ENCODE data around the gene P4HA2. TPM values are rescaled to one million over a fixed set of nuclear protein-coding genes. Genes with fewer than 3 reads are reported as not detected.
"Not testable (repeated sequence)": the region's sequence is repeated elsewhere in the genome, so short reads cannot be mapped to it uniquely, and the experiment has no call there.

The P4HA2 gene
- total and polyA plus RNA-seq, 2 of the 8 experiments (the other 6 are each of a cell fraction or from before 2014, with no cell fraction given), result 7.4 to 9.3 TPM

DNA sequence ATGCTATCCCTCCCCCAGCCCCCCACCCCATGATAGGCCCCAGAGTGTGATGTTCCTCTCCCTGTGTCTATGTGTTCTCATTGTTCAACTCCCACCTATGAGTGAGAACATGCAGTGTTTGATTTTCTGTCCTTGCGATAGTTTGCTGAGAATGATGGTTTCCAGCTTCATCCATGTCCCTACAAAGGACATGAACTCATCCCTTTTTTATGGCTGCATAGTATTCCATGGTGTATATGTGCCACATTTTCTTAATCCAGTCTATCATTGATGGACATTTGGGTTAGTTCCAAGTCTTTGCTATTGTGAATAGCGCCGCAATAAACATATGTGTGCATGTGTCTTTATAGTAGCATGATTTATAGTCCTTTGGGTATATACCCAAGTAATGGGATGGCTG is 82.3 kb downstream of the P4HA2 start:
- 92% methylated on average over 3 of the region's 3 CpGs; no CpG with 5 or more reads in 1 of the 2 experiments for WGBS, 2 experiments (ENCODE audit: extremely low coverage in 1 of 2, insufficient coverage in 1 of 2, insufficient read length in 1 of 2, insufficient replicate concordance in 2 of 2, low coverage in 1 of 2, low lambda C conversion rate in 2 of 2, missing lambda C conversion rate in 1 of 2)
- H3K4me1 ChIP-seq (replicated peaks in 1 of 4; ENCODE audit: control insufficient read depth in 3 of 4, insufficient read depth in 4 of 4, low read length in 3 of 4); H3K36me3 ChIP-seq (ENCODE audit: control insufficient read depth in 2 of 4, insufficient read depth in 4 of 4, low read length in 3 of 4); DNase-seq (ENCODE audit: low read depth in 1 of 2, low spot score in 2 of 2); H3K23ac ChIP-seq (ENCODE audit: insufficient read length); H3K27me3 ChIP-seq (replicated peaks in 1 of 4; ENCODE audit: control insufficient read depth in 3 of 4, extremely low read depth in 1 of 4, insufficient read depth in 3 of 4, low read length in 3 of 4); H3K4me2 ChIP-seq (ENCODE audit: insufficient read depth in 1 of 2, low read depth in 2 of 2, low read length in 2 of 2); H3K9ac ChIP-seq (replicated peaks in 1 of 4; ENCODE audit: extremely low read depth in 1 of 4, low read depth in 3 of 4, low read length in 3 of 4); H2AK5ac ChIP-seq (ENCODE audit: low read depth, low read length); H4K5ac ChIP-seq (ENCODE audit: insufficient read length, low read depth, low read length); H2BK120ac ChIP-seq (replicated peaks; ENCODE audit: low read depth, low read length); H3K27ac ChIP-seq (ENCODE audit: low read depth, low read length); H2AFZ ChIP-seq (ENCODE audit: low read length); H3K4me3 ChIP-seq (ENCODE audit: extremely low read depth in 1 of 4, insufficient read depth in 2 of 4, low read depth in 3 of 4, low read length in 4 of 4); H3K23me2 ChIP-seq (ENCODE audit: low read depth, low read length); H2BK12ac ChIP-seq (ENCODE audit: low read depth, low read length); H2BK15ac ChIP-seq (ENCODE audit: low read length); H2BK20ac ChIP-seq (ENCODE audit: low read length); CTCF ChIA-PET (ENCODE audit: partially characterized antibody); H4K8ac ChIP-seq (ENCODE audit: extremely low read depth, insufficient read depth, low read length); H4K20me1 ChIP-seq (replicated peaks in 1 of 2; ENCODE audit: control insufficient read depth in 1 of 2, insufficient read depth in 2 of 2, low read length in 2 of 2); H4K91ac ChIP-seq (replicated peaks; ENCODE audit: insufficient read length, low read length); H3K4ac ChIP-seq (replicated peaks; ENCODE audit: insufficient read length, low read depth, low read length); H3K18ac ChIP-seq (ENCODE audit: extremely low read depth, low read length); H3K79me1 ChIP-seq (ENCODE audit: low read depth, low read length); H3K56ac ChIP-seq (replicated peaks; ENCODE audit: insufficient read length, low read depth, low read length); H3K14ac ChIP-seq (ENCODE audit: insufficient read length); POLR2A ChIA-PET (ENCODE audit: partially characterized antibody); H3K79me2 ChIP-seq (ENCODE audit: control insufficient read depth in 1 of 2, insufficient read depth in 2 of 2, low read length in 2 of 2); H2BK5ac ChIP-seq (ENCODE audit: low read depth, low read length); FAIRE-seq: not testable (repeated sequence)
- peaks cover 7 to 16% of the 10 kb centered on the region in 2 experiments; a peak in 3 of 4 replicates for H3K9me3 ChIP-seq (ENCODE audit: insufficient read depth in 2 of 2, low read depth in 1 of 2, low read length in 1 of 2)

All from H1 (cell line).